HCT116 (cell line): Measurements from ENCODE around the gene GNA15. TPM values are rescaled to one million over a fixed set of nuclear protein-coding genes. Genes with fewer than 3 reads are reported as not detected.

Experiments used
- ATAC-seq: fragments of 200-7000 bp; cut with Tn5 transposase; 2 replicates; pipeline ENCODE4 v1.9.1; 2020; ENCODE audit warnings: mild to moderate bottlenecking, moderate library complexity
- BruUV-seq: library from RNA; stranded (reverse); fragments of 400-500 nt; replicated peaks from 2 replicates; lab custom pipeline; 2021; lab: Mats Ljungman, UMichigan
- CTCF ChIA-PET: fragments of 300-600 bp; sonication (Branson Sonifier 250); formaldehyde crosslinking; loops from one replicate; lab custom pipeline; 2021; ENCODE audit warnings: antibody characterized with exemption; lab: Charles Lee
- POLR2A ChIA-PET: fragments of 300-600, 350-600 bp; sonication (Branson Sonifier 250); formaldehyde crosslinking; loops from one replicate; lab custom pipeline; 2021; ENCODE audit warnings: antibody characterized with exemption; lab: Charles Lee
- RAD21 ChIA-PET, 2 experiments: fragments of 300-600 bp; sonication (Branson Sonifier 250); formaldehyde crosslinking; loops; one replicate each; lab custom pipeline; 2023; ENCODE audit warnings: low total read pairs in 2 of 2; ENCODE audit not compliant: uncharacterized antibody in 2 of 2, unreplicated experiment in 2 of 2, low non-redundant PET in 1 of 2; lab: Charles Lee
- DNase-seq: peaks from one replicate; pipeline ENCODE4 v3.0.0-alpha.2; 2010; ENCODE audit warnings: low read depth, low spot score
- H2AFZ ChIP-seq: fragments of 200-600 bp; shearing (Covaris generic), sonication (generic); 2 replicates; pipeline ENCODE4 v1.6.1; 2017; ENCODE audit warnings: low read depth, mixed run types, mixed read lengths, antibody characterized with exemption, low read length; ENCODE audit not compliant: poor library complexity, severe bottlenecking
- H3K27ac ChIP-seq: 2 replicates; pipeline ENCODE4 v1.5.1; 2012; ENCODE audit warnings: low read depth, low read length
- H3K27me3 ChIP-seq: fragments of 200-600 bp; sonication (generic); 2 replicates; pipeline ENCODE4 v1.6.1; 2016; ENCODE audit warnings: mixed run types, low read length, mixed read lengths; ENCODE audit not compliant: insufficient read depth
- H3K36me3 ChIP-seq, 2 experiments: fragments of 200-500 bp in 1 of 2; fragments of 200-600 bp in 1 of 2; sonication (Bioruptor generic) in 1 of 2; sonication (generic) in 1 of 2; 2 replicates each; pipeline versions ENCODE4 v1.5.1 to v1.6.1; 2014 to 2016; ENCODE audit warnings: low read length in 2 of 2, inconsistent platforms in 1 of 2, mixed read lengths in 1 of 2, mixed run types in 1 of 2; ENCODE audit not compliant: insufficient read depth in 2 of 2, control insufficient read depth in 1 of 2
- H3K4me1 ChIP-seq, 2 experiments: fragments of 200-600 bp in 1 of 2; sonication (generic) in 1 of 2; 2 replicates each; pipeline versions ENCODE4 v1.5.1 to v1.6.1; 2012 to 2017; ENCODE audit warnings: low read length in 2 of 2, inconsistent platforms in 1 of 2, mild to moderate bottlenecking in 1 of 2, mixed read lengths in 1 of 2, mixed run types in 1 of 2, moderate library complexity in 1 of 2; ENCODE audit not compliant: insufficient read depth in 2 of 2, control insufficient read depth in 1 of 2
- H3K4me2 ChIP-seq: fragments of 200-600 bp; sonication (generic); 2 replicates; pipeline ENCODE4 v1.6.1; 2017; ENCODE audit warnings: mixed run types, low read length, mixed read lengths
- H3K4me3 ChIP-seq, 2 experiments: fragments of 200-600 bp in 1 of 2; sonication (generic) in 1 of 2; replicated peaks in 1 of 2; 2 replicates each; pipeline ENCODE4 v1.5.1; 2011 to 2016; ENCODE audit warnings: low read length in 2 of 2, control low read depth in 1 of 2, low read depth in 1 of 2, mild to moderate bottlenecking in 1 of 2, mixed read lengths in 1 of 2, mixed run types in 1 of 2
- H3K79me2 ChIP-seq: fragments of 200-600 bp; sonication (generic); 2 replicates; pipeline ENCODE4 v1.6.1; 2017; ENCODE audit warnings: mild to moderate bottlenecking, mixed run types, low read length, moderate library complexity, mixed read lengths; ENCODE audit not compliant: insufficient read depth
- H3K9ac ChIP-seq: fragments of 200-600 bp; sonication (generic); 2 replicates; pipeline ENCODE4 v1.6.1; 2016; ENCODE audit warnings: low read length, mixed read lengths
- H3K9me2 ChIP-seq: fragments of 200-600 bp; sonication (generic), shearing (Covaris generic); 2 replicates; pipeline ENCODE4 v1.6.1; 2017; ENCODE audit warnings: mixed run types, mild to moderate bottlenecking, moderate library complexity; ENCODE audit not compliant: insufficient read depth
- H3K9me3 ChIP-seq, 2 experiments: fragments of 200-500 bp in 1 of 2; fragments of 200-600 bp in 1 of 2; sonication (Bioruptor generic) in 1 of 2; sonication (generic) in 1 of 2; 2 replicates each; pipeline ENCODE4 v1.6.1; 2014 to 2017; ENCODE audit warnings: low read length in 2 of 2, mixed read lengths in 2 of 2, inconsistent platforms in 1 of 2, low read depth in 1 of 2, mild to moderate bottlenecking in 1 of 2, mixed run types in 1 of 2, moderate library complexity in 1 of 2; ENCODE audit not compliant: control insufficient read depth in 1 of 2, insufficient read depth in 1 of 2
- H4K20me1 ChIP-seq: fragments of 200-600 bp; sonication (generic), shearing (Covaris generic); 2 replicates; pipeline ENCODE4 v1.6.1; 2017; ENCODE audit warnings: mixed run types, mild to moderate bottlenecking, moderate library complexity; ENCODE audit not compliant: insufficient read depth
- ATF3 ChIP-seq: IDR thresholded peaks from 2 replicates; pipeline ENCODE4 v1.6.1; 2012
- CBX3 ChIP-seq: IDR thresholded peaks from 2 replicates; pipeline ENCODE4 v1.6.1; 2012; ENCODE audit warnings: low read depth
- CEBPB ChIP-seq: IDR thresholded peaks from 2 replicates; pipeline ENCODE4 v1.6.1; 2012; ENCODE audit warnings: low read depth
- CTCF ChIP-seq, 3 experiments: fragments of 200-600 bp in 1 of 3; sonication (generic) in 1 of 3; IDR thresholded peaks in 2 of 3; conservative IDR thresholded peaks in 1 of 3; 2 replicates each; pipeline ENCODE4 v1.5.1; 2012 to 2017; ENCODE audit warnings: low read depth in 2 of 3, low read length in 2 of 3, antibody characterized with exemption in 1 of 3, borderline replicate concordance in 1 of 3, control low read depth in 1 of 3, mild to moderate bottlenecking in 1 of 3, mixed read lengths in 1 of 3, mixed run types in 1 of 3, moderate library complexity in 1 of 3; ENCODE audit not compliant: insufficient read depth in 1 of 3
- ELF1 ChIP-seq: IDR thresholded peaks from 2 replicates; pipeline ENCODE4 v1.6.1; 2012; ENCODE audit warnings: low read depth, borderline replicate concordance
- EZH2 ChIP-seq: fragments of 200-600 bp; sonication (generic); IDR thresholded peaks from 2 replicates; pipeline ENCODE4 v1.6.1; 2017; ENCODE audit warnings: antibody characterized with exemption, mixed run types
- FOSL1 ChIP-seq: IDR thresholded peaks from 2 replicates; pipeline ENCODE4 v1.6.1; 2012; ENCODE audit warnings: low read depth
- JUND ChIP-seq: IDR thresholded peaks from 2 replicates; pipeline ENCODE4 v1.6.1; 2012
- MAX ChIP-seq: IDR thresholded peaks from 2 replicates; pipeline ENCODE4 v1.6.1; 2012
- POLR2A ChIP-seq: IDR thresholded peaks from 2 replicates; pipeline ENCODE4 v1.7.0; 2011; ENCODE audit warnings: borderline replicate concordance; ENCODE audit not compliant: insufficient read depth, insufficient read length; ENCODE audit errors: extremely low read depth
- RAD21 ChIP-seq: IDR thresholded peaks from 2 replicates; pipeline ENCODE4 v1.6.1; 2012; ENCODE audit warnings: low read depth, mild to moderate bottlenecking
- SIN3A ChIP-seq: IDR thresholded peaks from 2 replicates; pipeline ENCODE4 v1.6.1; 2012; ENCODE audit warnings: low read depth
- TCF7L2 ChIP-seq: IDR thresholded peaks from 2 replicates; pipeline ENCODE4 v1.7.0; 2011; ENCODE audit warnings: borderline replicate concordance, inconsistent platforms; ENCODE audit not compliant: insufficient read depth, insufficient read length; ENCODE audit errors: extremely low read depth
- YY1 ChIP-seq: IDR thresholded peaks from 2 replicates; pipeline ENCODE4 v1.6.1; 2011; ENCODE audit warnings: low read length, low read depth, moderate library complexity, mild to moderate bottlenecking; ENCODE audit not compliant: insufficient replicate concordance; ENCODE audit errors: extremely low read depth
- ZFX ChIP-seq: fragments of 450-650 bp; IDR thresholded peaks from 2 replicates; pipeline ENCODE4 v1.6.1; 2017
- ZNF274 ChIP-seq: fragments of 200-500 bp; sonication (Bioruptor generic); IDR thresholded peaks from 2 replicates; pipeline ENCODE4 v1.6.1; 2014; ENCODE audit warnings: mild to moderate bottlenecking, low read depth, low read length, inconsistent platforms
- intact Hi-C: fragments of 100-400 bp; cut with micrococcal nuclease; formaldehyde crosslinking; loops from 2 replicates; pipeline ENCODE4 v1.10.0; 2022
- total RNA-seq: library from RNA; stranded (reverse); gene quantifications from one replicate; pipeline ENCODE4 v1.2.1, GENCODE V29; 2021; ENCODE audit not compliant: unreplicated experiment
- TF ChIP-seq, protein P1 (sequence below): IDR thresholded peaks from 2 replicates; pipeline ENCODE4 v1.6.1; 2012; ENCODE audit warnings: low read depth
- TF ChIP-seq, protein P2 (sequence below): IDR thresholded peaks from 2 replicates; pipeline ENCODE4 v1.6.1; 2011; ENCODE audit warnings: mild to moderate bottlenecking, low read length, moderate library complexity; ENCODE audit not compliant: insufficient replicate concordance; ENCODE audit errors: extremely low read depth

The GNA15 gene
- total RNA-seq, 1 experiment from 2014 or later, result 1.5 TPM

DNA sequence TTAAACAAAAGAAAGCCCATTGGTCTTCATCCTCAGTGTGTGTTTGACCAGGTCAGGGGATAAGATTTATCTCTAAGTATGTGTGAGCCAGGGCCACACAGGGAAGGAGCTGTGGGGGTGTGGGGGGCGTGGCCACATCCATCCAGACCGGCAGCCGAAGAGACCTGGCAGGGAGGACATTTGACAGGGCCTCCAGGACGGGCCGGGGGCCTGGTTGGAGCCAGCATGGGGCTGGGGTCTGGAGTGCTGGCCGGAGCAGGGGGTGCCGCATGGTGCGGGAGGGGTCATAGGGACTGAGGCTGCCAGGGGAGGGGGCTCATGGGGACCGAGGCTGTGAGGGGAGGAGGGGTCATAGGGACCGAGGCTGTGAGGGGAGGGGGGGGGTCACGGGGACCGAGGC, 20.4 kb upstream of the GNA15 start:
- H3K9ac ChIP-seq, result no peak overlapping the region
- no peaks in the 10 kb centered on the region for H3K9me3 ChIP-seq
- H3K4me2 ChIP-seq, result no peak overlapping the region
- RAD21 ChIA-PET, result no interaction called here
- H2AFZ ChIP-seq, result no peak overlapping the region
- H3K4me3 ChIP-seq, result no peak overlapping the region
- no peaks in the 10 kb centered on the region for H3K27me3 ChIP-seq
- intact Hi-C loops, result no loop called here
- DNase-seq, result no peak
- H3K36me3 ChIP-seq, result no peaks in the 10 kb centered on the region; a peak in 1 of 4 replicates
- POLR2A ChIA-PET, result no interaction called here
- CTCF ChIA-PET, result interaction anchor here (1.0 kb wide), 1 partner anchor 11 kb away, joined by 3 read pairs; no protein-coding TSS in a partner anchor
- BruUV-seq, result no TSS peak
- no peak overlapping the region for H3K27ac ChIP-seq
- H4K20me1 ChIP-seq, result no peaks in the 10 kb centered on the region
- H3K79me2 ChIP-seq, result peaks cover 22% of the 10 kb centered on the region; the same call in 1 of the 2 replicates
- TF ChIP-seq SIN3A, result no peak
- TF ChIP-seq ZFX, result no peak
- no peak for TF ChIP-seq ELF1
- TF ChIP-seq, protein P1, sequence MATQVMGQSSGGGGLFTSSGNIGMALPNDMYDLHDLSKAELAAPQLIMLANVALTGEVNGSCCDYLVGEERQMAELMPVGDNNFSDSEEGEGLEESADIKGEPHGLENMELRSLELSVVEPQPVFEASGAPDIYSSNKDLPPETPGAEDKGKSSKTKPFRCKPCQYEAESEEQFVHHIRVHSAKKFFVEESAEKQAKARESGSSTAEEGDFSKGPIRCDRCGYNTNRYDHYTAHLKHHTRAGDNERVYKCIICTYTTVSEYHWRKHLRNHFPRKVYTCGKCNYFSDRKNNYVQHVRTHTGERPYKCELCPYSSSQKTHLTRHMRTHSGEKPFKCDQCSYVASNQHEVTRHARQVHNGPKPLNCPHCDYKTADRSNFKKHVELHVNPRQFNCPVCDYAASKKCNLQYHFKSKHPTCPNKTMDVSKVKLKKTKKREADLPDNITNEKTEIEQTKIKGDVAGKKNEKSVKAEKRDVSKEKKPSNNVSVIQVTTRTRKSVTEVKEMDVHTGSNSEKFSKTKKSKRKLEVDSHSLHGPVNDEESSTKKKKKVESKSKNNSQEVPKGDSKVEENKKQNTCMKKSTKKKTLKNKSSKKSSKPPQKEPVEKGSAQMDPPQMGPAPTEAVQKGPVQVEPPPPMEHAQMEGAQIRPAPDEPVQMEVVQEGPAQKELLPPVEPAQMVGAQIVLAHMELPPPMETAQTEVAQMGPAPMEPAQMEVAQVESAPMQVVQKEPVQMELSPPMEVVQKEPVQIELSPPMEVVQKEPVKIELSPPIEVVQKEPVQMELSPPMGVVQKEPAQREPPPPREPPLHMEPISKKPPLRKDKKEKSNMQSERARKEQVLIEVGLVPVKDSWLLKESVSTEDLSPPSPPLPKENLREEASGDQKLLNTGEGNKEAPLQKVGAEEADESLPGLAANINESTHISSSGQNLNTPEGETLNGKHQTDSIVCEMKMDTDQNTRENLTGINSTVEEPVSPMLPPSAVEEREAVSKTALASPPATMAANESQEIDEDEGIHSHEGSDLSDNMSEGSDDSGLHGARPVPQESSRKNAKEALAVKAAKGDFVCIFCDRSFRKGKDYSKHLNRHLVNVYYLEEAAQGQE, result no peak
- TF ChIP-seq, protein P2, sequence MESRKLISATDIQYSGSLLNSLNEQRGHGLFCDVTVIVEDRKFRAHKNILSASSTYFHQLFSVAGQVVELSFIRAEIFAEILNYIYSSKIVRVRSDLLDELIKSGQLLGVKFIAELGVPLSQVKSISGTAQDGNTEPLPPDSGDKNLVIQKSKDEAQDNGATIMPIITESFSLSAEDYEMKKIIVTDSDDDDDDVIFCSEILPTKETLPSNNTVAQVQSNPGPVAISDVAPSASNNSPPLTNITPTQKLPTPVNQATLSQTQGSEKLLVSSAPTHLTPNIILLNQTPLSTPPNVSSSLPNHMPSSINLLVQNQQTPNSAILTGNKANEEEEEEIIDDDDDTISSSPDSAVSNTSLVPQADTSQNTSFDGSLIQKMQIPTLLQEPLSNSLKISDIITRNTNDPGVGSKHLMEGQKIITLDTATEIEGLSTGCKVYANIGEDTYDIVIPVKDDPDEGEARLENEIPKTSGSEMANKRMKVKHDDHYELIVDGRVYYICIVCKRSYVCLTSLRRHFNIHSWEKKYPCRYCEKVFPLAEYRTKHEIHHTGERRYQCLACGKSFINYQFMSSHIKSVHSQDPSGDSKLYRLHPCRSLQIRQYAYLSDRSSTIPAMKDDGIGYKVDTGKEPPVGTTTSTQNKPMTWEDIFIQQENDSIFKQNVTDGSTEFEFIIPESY, result no peak
- no peak for TF ChIP-seq CBX3
- TF ChIP-seq EZH2, result no peak
- no peak for TF ChIP-seq YY1
- no peak for TF ChIP-seq ATF3
- no peak for TF ChIP-seq FOSL1
- no peak for TF ChIP-seq CTCF (IDR thresholded peaks at IDR 0.05 in 2 of 3, conservative IDR thresholded peaks at IDR 0.05 in 1 of 3; ENCODE audit: borderline replicate concordance in 1 of 3, insufficient read depth in 1 of 3, low read depth in 2 of 3, low read length in 2 of 3)
- TF ChIP-seq POLR2A, result no peak
- TF ChIP-seq MAX, result no peak
- TF ChIP-seq ZNF274, result no peak
- no peak for TF ChIP-seq RAD21
- no peak for TF ChIP-seq JUND
- no peak for TF ChIP-seq TCF7L2
- no peak for TF ChIP-seq CEBPB
- H3K4me1 ChIP-seq, result peaks cover 0 to 3% of the 10 kb centered on the region in 2 experiments; a peak in 2 of 4 replicates
- no peaks in the 10 kb centered on the region for H3K9me2 ChIP-seq
- ATAC-seq, result no peak
